ENCODE data around the gene FGFR3. TPM values are rescaled to one million over a fixed set of nuclear protein-coding genes. Genes with fewer than 3 reads are reported as not detected.

FGFR3 gene
- total RNA-seq, 1 donor from 2014 or later: 1.0 TPM

- Mint-ChIP-seq H3K4me1 (ENCODE audit: unreplicated experiment) (no peaks in the 10 kb centered on the region), H3K4me3 (ENCODE audit: unreplicated experiment) (no peak overlapping the region), H3K9me3 (ENCODE audit: unreplicated experiment) (no peaks in the 10 kb centered on the region)
Measured at GRCh38 chr4:1766106-1767060, 26.7 kb upstream of the FGFR3 start.

GRCh38 chr4:1767061-1767769, 25.9 kb upstream of the FGFR3 start:
- no peak for DNase-seq (ENCODE audit: low spot score)
- Mint-ChIP-seq H3K4me3 (ENCODE audit: unreplicated experiment) (no peak overlapping the region), H3K9me3 (ENCODE audit: unreplicated experiment) (no peaks in the 10 kb centered on the region), H3K27ac (ENCODE audit: unreplicated experiment) (no peak overlapping the region), H3K36me3 (ENCODE audit: low read depth, unreplicated experiment) (no peaks in the 10 kb centered on the region), H3K27me3 (ENCODE audit: unreplicated experiment) (peaks cover 7% of the 10 kb centered on the region), H3K4me1 (ENCODE audit: unreplicated experiment) (no peaks in the 10 kb centered on the region)
- no peak for TF ChIP-seq CTCF (IDR thresholded peaks at IDR 0.05; ENCODE audit: unreplicated experiment)

More at GRCh38 chr4:1766106-1767060, 26.7 kb upstream of the FGFR3 start:
- H3K36me3 Mint-ChIP-seq (ENCODE audit: low read depth, unreplicated experiment): no peaks in the 10 kb centered on the region
- no peak overlapping the region for H3K27ac Mint-ChIP-seq (ENCODE audit: unreplicated experiment)
- H3K27me3 Mint-ChIP-seq (ENCODE audit: unreplicated experiment): peaks cover 7% of the 10 kb centered on the region
- TF ChIP-seq CTCF (IDR thresholded peaks at IDR 0.05; ENCODE audit: unreplicated experiment): no peak
- DNase-seq (ENCODE audit: low spot score): no peak

GRCh38 chr4:1767770-1768366, 25.2 kb upstream of the FGFR3 start:
- Mint-ChIP-seq H3K4me1 (ENCODE audit: unreplicated experiment) (no peaks in the 10 kb centered on the region), H3K27me3 (ENCODE audit: unreplicated experiment) (peaks cover 7% of the 10 kb centered on the region), H3K4me3 (ENCODE audit: unreplicated experiment) (no peak overlapping the region), H3K9me3 (ENCODE audit: unreplicated experiment) (no peaks in the 10 kb centered on the region), H3K27ac (ENCODE audit: unreplicated experiment) (no peak overlapping the region), H3K36me3 (ENCODE audit: low read depth, unreplicated experiment) (no peaks in the 10 kb centered on the region)
- DNase-seq (ENCODE audit: low spot score): peak; percentile 72
- TF ChIP-seq CTCF (IDR thresholded peaks at IDR 0.05; ENCODE audit: unreplicated experiment): peak; percentile 44

- Mint-ChIP-seq H3K4me1 (ENCODE audit: unreplicated experiment) (no peaks in the 10 kb centered on the region), H3K4me3 (ENCODE audit: unreplicated experiment) (no peak overlapping the region), H3K27me3 (ENCODE audit: unreplicated experiment) (peaks cover 7% of the 10 kb centered on the region), H3K9me3 (ENCODE audit: unreplicated experiment) (no peaks in the 10 kb centered on the region), H3K36me3 (ENCODE audit: low read depth, unreplicated experiment) (no peaks in the 10 kb centered on the region), H3K27ac (ENCODE audit: unreplicated experiment) (no peak overlapping the region)
- TF ChIP-seq CTCF (IDR thresholded peaks at IDR 0.05; ENCODE audit: unreplicated experiment): no peak
- DNase-seq (ENCODE audit: low spot score): no peak
Measured at GRCh38 chr4:1768367-1769034, 24.6 kb upstream of the FGFR3 start.
